Right cardiac atrium (tissue), 5 donors: ENCODE data around the gene CD1B. TPM values are rescaled to one million over a fixed set of nuclear protein-coding genes. Genes with fewer than 3 reads are reported as not detected.
"Not testable (repeated sequence)": the region's sequence is repeated elsewhere in the genome, so short reads cannot be mapped to it uniquely, and the experiment has no call there.

Source experiments
- ATAC-seq, 2 donors: fragments of 200-7000 bp; cut with Tn5 transposase; one replicate each; pipeline versions ENCODE4 v1.8.0 to v1.9.1; 2020; ENCODE audit warnings: moderate library complexity in 2 of 2, mild to moderate bottlenecking in 1 of 2
- DNase-seq, 3 donors: peaks; one replicate each; pipeline ENCODE4 v3.0.0-alpha.2; 2020
- H3K27ac ChIP-seq: one replicate; pipeline ENCODE4 v1.5.1; 2013; ENCODE audit warnings: mild to moderate bottlenecking, low read length, control low read depth, moderate library complexity
- H3K27me3 ChIP-seq: one replicate; pipeline ENCODE4 v1.6.1; 2013; ENCODE audit not compliant: control insufficient read depth, insufficient read depth
- H3K4me1 ChIP-seq: one replicate; pipeline ENCODE4 v1.6.1; 2013; ENCODE audit warnings: low read length; ENCODE audit not compliant: control insufficient read depth, insufficient read depth
- H3K4me3 ChIP-seq: one replicate; pipeline ENCODE4 v1.5.1; 2013; ENCODE audit warnings: low read length, control low read depth
- H3K9me3 ChIP-seq: one replicate; pipeline ENCODE4 v1.6.1; 2013; ENCODE audit warnings: low read length; ENCODE audit not compliant: control insufficient read depth
- WGBS: extraction: QIAGEN DNeasy Blood & Tissue Kit; methylation state at CpG from one replicate; pipeline ENCODE4 v1.1.7; 2013; 5-methylcytosine and 5-hydroxymethylcytosine counted together
- intact Hi-C, 4 donors: fragments of 100-400 bp; cut with DNase I; formaldehyde crosslinking; loops; one replicate each; pipeline versions ENCODE4 v1.11.0 to v1.14.0; 2022 to 2023
- long read RNA-seq, 4 donors: library from polyadenylated mRNA; unstranded; transcript quantifications; one replicate each; pipeline ENCODE4 v2.0.0, GENCODE V29; 2020 to 2021
- polyA plus RNA-seq: library from polyadenylated mRNA; stranded (reverse); fragments of 200-250 nt; gene quantifications from one replicate; pipeline ENCODE4 v1.2.3, GENCODE V29; 2013
- total RNA-seq, 4 donors: library from RNA; stranded (reverse); fragmentation: NEBNext Ultra II Directional; extraction: Animal tissue kit (Norgen Biotek cat#: 25700); gene quantifications; one replicate each; pipeline ENCODE4 v1.2.1, GENCODE V29; 2021
- donor health status: healthy with polysubstance abuse.
- donor health status: DM: no; HTN: yes; CAD: no.
- donor health status: DM: no; HTN: no; CAD: no.
- donor health status: DM: no; HTN: yes; CAD: no; lungs with severe emphysema.
- donor health status: DM: yes; HTN: yes; CAD: no.

The CD1B gene
- total RNA-seq: not detected
- not detected for polyA plus RNA-seq
- long read RNA-seq, donor 1: 0 reads
- long read RNA-seq, donor 2: 0 reads
- long read RNA-seq, donor 3: 0 reads
- long read RNA-seq, donor 4: 0 reads

DNA sequence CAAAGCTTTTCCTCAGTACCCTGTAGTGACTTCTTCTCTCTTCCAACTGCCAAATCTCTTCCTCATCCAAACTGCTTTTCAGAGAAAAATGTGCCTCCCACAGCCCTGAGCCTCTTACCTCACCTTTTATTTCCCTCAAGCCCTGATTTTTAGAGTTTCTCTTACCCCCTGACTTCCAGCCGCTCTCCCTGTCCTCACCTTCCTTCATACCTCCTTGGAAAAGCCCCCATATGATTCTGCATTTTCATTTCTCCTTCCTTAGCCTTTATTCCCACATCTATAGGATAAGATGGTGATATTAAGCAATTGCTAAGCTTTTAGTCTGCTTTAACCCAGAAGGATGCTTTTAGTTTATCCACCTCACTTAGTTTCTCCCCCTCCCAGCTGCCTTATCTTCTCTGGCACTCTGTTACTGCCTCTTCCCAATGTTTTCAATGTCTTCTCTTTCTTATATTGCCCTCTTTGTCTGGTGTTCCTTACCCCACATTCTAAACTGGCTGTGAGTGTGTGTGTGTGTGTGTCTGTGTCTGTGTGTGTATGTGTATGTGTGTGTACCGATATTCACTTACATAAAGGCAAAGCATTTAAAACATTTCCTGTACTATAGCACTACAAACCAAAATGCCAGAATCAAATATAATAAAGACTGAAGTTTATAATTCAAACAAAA, at the start of gene CD1B:
CD1B (minus strand) TSS at position 51 of the 670 bp plus-strand sequence. CDS start 108 bp downstream, outside the sequence.
- WGBS: 82% methylated on average over 2 of the region's 2 CpGs
- Histone ChIP-seq H3K4me1 (no peaks in the 10 kb centered on the region), H3K27me3 (no peaks in the 10 kb centered on the region), H3K27ac (no peak within 1 kb of the TSS), H3K4me3 (no peak within 1 kb of the TSS), H3K9me3 (no peaks in the 10 kb centered on the region)
- intact Hi-C loops: no loop called here
- DNase-seq (no peak), ATAC-seq (no peak)

- Histone ChIP-seq H3K27ac (no peak overlapping the region), H3K4me3 (no peak overlapping the region), H3K4me1 (no peaks in the 10 kb centered on the region), H3K9me3 (peaks cover 2% of the 10 kb centered on the region), H3K27me3 (no peaks in the 10 kb centered on the region)
- ATAC-seq (no peak), DNase-seq (no peak)
- 63% methylated on average over 1 of the region's 1 CpG for WGBS
- intact Hi-C loops: no loop called here
Measured at GRCh38 chr1:158374860-158375259, 43.5 kb upstream of the CD1B start.

GRCh38 chr1:158374101-158374500, 42.8 kb upstream of the CD1B start:
- peak in 1 of 3 donors; percentile 33 for DNase-seq
- H3K9me3 ChIP-seq, ATAC-seq, H3K27ac ChIP-seq, H3K4me1 ChIP-seq, H3K4me3 ChIP-seq, H3K27me3 ChIP-seq, intact Hi-C loops: not testable (repeated sequence)
- 94% methylated on average over 25 of the region's 25 CpGs for WGBS

- DNase-seq (no peak), ATAC-seq (no peak)
- intact Hi-C loops: no loop called here
- no peak overlapping the region for H3K27ac ChIP-seq
- H3K4me3 ChIP-seq: no peak overlapping the region
- H3K9me3 ChIP-seq: peaks cover 2% of the 10 kb centered on the region
- H3K27me3 ChIP-seq: no peaks in the 10 kb centered on the region
- no peaks in the 10 kb centered on the region for H3K4me1 ChIP-seq
- WGBS: 71% methylated on average over 6 of the region's 6 CpGs
Measured at GRCh38 chr1:158371188-158371953, 40.0 kb upstream of the CD1B start.

- intact Hi-C loops: no loop called here
- H3K27me3 ChIP-seq: no peaks in the 10 kb centered on the region
- no peak overlapping the region for H3K27ac ChIP-seq
- no peak for DNase-seq
- H3K4me1 ChIP-seq: no peaks in the 10 kb centered on the region
- no peak overlapping the region for H3K4me3 ChIP-seq
- no peak for ATAC-seq
- peaks cover 2% of the 10 kb centered on the region for H3K9me3 ChIP-seq
Measured at GRCh38 chr1:158366783-158367182, 35.5 kb upstream of the CD1B start.

DNA sequence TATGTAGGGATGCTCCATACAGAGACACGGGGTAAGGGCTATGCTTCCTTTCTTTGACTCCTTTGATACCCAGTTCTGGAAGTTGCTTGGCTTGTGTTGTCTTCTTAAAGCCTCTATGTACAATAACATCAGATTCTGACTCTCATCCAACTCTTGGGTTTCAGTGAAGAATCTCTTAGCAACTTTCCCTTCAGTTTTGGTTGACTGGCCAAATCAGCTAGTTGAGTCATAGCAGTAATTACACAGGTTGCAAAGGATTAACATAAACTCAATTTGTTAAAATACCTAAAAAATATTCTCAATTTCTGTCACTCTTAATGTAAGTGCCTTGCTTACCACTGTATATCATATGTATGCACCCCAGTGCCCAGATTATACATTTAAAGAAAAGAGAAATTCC, 31.6 kb upstream of the CD1B start:
- 73% methylated on average over 1 of the region's 1 CpG for WGBS
- Histone ChIP-seq H3K27ac (no peak overlapping the region), H3K4me3 (no peak overlapping the region), H3K4me1 (no peaks in the 10 kb centered on the region), H3K27me3 (no peaks in the 10 kb centered on the region), H3K9me3 (no peaks in the 10 kb centered on the region)
- no peak for DNase-seq
- no peak for ATAC-seq
- intact Hi-C loops: no loop called here

DNA sequence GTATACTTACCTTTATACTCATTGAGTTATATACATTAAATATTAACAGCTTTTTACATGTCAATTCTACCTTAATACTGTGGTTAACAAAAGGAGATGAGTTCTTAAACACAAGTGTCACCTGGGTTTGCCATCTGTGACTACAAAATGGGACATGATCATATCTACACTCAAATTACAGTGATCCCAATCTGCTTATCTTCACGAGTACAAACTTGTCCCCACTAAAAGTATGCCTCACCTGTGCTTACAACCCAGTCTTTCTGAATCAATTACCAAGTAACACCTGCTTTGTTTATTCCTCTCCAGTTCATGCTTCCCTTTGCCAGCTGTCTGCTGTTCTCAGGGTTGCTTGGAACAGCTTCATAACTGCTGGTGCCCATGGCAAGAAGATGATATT, 31.2 kb upstream of the CD1B start:
- DNase-seq: no peak
- 49% methylated on average over 1 of the region's 1 CpG for WGBS
- Histone ChIP-seq H3K4me1 (no peaks in the 10 kb centered on the region), H3K27me3 (no peaks in the 10 kb centered on the region), H3K4me3 (no peak overlapping the region), H3K9me3 (no peaks in the 10 kb centered on the region), H3K27ac (no peak overlapping the region)
- intact Hi-C loops: no loop called here
- ATAC-seq: no peak

DNA sequence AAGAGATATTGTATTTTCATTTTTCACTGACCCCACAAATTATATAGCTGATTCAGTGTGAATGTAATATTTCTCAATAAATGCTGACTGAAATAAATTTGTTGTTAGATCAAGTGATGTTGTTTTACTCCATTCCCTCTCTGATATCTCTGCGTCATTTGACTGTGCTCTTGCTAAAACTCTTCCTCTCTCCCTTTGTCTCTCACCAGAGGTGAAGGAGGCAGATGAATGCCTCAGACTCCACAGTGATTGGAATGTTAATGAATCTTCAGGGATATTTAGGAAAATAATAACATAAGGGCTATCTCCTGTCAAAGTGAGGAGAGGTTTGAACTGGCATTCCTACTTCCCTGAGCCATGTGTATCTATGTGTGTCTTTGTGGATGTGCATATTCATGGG, 26.1 kb upstream of the CD1B start:
- Histone ChIP-seq H3K27ac (no peak overlapping the region), H3K4me3 (no peak overlapping the region), H3K4me1 (no peaks in the 10 kb centered on the region), H3K9me3 (no peaks in the 10 kb centered on the region), H3K27me3 (no peaks in the 10 kb centered on the region)
- DNase-seq (no peak), ATAC-seq (no peak)
- intact Hi-C loops: no loop called here
- 87% methylated on average over 1 of the region's 1 CpG for WGBS

GRCh38 chr1:158356616-158357015, 25.3 kb upstream of the CD1B start:
- intact Hi-C loops: no loop called here
- ATAC-seq: no peak

DNA sequence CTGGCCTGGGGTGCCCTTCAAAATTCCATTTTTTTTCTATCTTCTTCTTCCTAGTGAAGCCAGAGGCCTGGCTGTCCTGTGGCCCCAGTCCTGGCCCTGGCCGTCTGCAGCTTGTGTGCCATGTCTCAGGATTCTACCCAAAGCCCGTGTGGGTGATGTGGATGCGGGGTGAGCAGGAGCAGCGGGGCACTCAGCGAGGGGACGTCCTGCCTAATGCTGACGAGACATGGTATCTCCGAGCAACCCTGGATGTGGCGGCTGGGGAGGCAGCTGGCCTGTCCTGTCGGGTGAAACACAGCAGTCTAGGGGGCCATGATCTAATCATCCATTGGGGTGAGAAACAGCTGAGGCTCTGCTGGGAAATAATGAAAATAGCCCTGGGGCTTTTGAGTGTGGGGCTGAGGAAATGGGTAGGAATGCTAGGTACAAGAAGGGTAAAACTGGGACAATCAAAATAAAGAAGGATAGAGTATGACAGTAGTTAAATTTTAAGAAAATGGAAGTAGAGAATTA, 24.5 kb upstream of the CD1B start:
- 85% methylated on average over 10 of the region's 10 CpGs for WGBS

More at GRCh38 chr1:158356616-158357015, 25.3 kb upstream of the CD1B start:
- Histone ChIP-seq H3K4me1 (no peaks in the 10 kb centered on the region), H3K27ac (no peak overlapping the region), H3K27me3 (no peaks in the 10 kb centered on the region), H3K9me3 (no peaks in the 10 kb centered on the region), H3K4me3 (no peak overlapping the region)
- DNase-seq: no peak
- WGBS: 66% methylated on average over 3 of the region's 3 CpGs

DNA sequence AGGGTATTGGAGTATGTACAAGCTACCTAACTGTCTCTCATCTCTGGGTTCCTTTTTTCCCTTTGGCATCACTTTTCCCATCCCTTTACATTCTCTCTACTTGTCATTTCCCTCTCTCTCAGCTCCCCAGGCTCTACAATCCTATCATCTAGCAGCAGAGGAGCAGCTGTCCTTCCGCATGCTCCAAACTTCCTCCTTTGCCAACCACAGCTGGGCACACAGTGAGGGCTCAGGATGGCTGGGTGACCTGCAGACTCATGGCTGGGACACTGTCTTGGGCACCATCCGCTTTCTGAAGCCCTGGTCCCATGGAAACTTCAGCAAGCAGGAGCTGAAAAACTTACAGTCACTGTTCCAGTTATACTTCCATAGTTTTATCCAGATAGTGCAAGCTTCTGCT, 22.9 kb upstream of the CD1B start:
- no peak overlapping the region for H3K27ac ChIP-seq
- no peaks in the 10 kb centered on the region for H3K4me1 ChIP-seq
- no peaks in the 10 kb centered on the region for H3K9me3 ChIP-seq
- DNase-seq (peak in 1 of 3 donors; percentile 40), ATAC-seq (no peak)
- H3K4me3 ChIP-seq: no peak overlapping the region
- no peaks in the 10 kb centered on the region for H3K27me3 ChIP-seq
- 71% methylated on average over 2 of the region's 2 CpGs for WGBS
- intact Hi-C loops: no loop called here

More for the DNA sequence above, 24.5 kb upstream of the CD1B start:
- no peak for ATAC-seq
- Histone ChIP-seq H3K9me3 (no peaks in the 10 kb centered on the region), H3K27me3 (no peaks in the 10 kb centered on the region), H3K27ac (no peak overlapping the region), H3K4me3 (no peak overlapping the region), H3K4me1 (no peaks in the 10 kb centered on the region)
- intact Hi-C loops: no loop called here
- no peak for DNase-seq
